ENCODE measurements around the gene PCBP2. TPM values are rescaled to one million over a fixed set of nuclear protein-coding genes. Genes with fewer than 3 reads are reported as not detected.
"Not testable (repeated sequence)": the region's sequence is repeated elsewhere in the genome, so short reads cannot be mapped to it uniquely, and the experiment has no call there.

The PCBP2 gene
- total RNA-seq, 2 donors from 2014 or later, result 763 to 862 TPM

DNA sequence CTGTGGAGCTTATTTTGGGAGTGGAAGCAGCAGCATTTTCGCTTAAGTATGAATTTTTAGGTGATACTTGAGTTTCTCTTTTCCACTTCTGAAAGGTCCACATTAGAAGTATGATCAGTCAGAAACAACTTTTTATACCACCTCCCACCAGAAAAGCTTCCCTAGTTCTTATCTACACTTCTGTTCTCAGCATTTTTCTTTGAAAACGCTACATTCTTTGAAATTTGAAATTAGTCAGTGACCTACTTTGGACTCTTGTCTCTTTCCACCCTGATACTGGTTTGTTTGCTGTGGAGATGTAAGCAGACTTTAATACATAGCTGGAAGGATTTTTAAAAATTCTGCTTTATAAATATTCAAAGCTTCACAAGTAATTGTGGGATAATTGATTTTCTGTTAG is 22.2 kb downstream of the PCBP2 start:
- Mint-ChIP-seq H3K9me3 (no peaks in the 10 kb centered on the region), H3K4me1 (peaks cover 48% of the 10 kb centered on the region), H3K4me3 (peak overlapping the region; percentile 75), H3K36me3 (ENCODE audit: low read depth) (peaks cover 100% of the 10 kb centered on the region), H3K27ac (peak overlapping the region; percentile 92), H3K27me3 (no peaks in the 10 kb centered on the region)
- peak; percentile 65 for ATAC-seq (replicated peaks)

DNA sequence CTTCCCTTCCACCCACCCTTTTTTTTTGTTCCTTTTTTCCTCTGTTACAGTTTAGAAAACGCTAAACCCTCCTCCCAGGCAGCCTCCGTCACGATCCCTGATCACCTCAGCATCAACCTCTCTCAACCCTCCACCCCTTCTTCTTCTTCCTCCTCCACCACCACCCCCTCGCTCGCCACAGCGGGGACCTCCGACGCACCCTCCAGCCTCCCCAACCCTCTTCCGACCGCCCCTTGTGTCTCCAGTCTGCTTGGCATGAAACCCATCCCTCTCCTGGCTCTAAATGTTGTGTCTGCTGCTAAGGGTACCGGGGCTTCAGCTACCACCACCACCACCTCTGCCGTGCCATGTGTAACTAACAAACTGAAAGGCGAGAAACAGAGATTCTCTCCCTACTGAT is 22.9 kb downstream of the PCBP2 start:
- ATAC-seq (replicated peaks), result peak; percentile 56
- Mint-ChIP-seq H3K9me3 (no peaks in the 10 kb centered on the region), H3K4me3 (peak overlapping the region; percentile 75), H3K36me3 (ENCODE audit: low read depth) (peaks cover 100% of the 10 kb centered on the region), H3K4me1 (peaks cover 48% of the 10 kb centered on the region), H3K27ac (peak overlapping the region; percentile 92), H3K27me3 (no peaks in the 10 kb centered on the region)

DNA sequence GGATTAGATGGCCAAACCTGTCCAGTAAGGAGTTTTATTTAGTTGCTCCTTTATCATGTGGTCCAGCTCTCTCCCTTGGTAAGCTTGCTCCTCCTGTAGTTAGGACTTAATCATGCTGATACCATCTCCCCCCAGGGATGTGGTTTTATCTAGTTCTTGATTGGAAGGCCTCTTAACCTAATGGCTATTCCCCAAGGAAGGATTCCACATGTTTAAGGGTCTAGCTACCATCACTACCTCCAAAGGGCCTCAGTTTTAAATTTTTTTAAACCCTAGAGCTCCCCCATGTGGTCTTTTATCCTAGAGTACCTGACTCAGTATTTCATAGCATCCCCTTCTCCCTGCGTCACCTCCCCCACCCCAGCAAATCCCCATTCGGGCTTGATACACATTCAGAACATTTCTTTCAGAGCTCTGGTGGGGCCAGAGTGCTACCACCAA is 24.9 kb downstream of the PCBP2 start:
- Mint-ChIP-seq H3K27me3 (no peaks in the 10 kb centered on the region), H3K4me1 (peaks cover 38% of the 10 kb centered on the region), H3K9me3 (no peaks in the 10 kb centered on the region), H3K36me3 (ENCODE audit: low read depth) (peaks cover 100% of the 10 kb centered on the region), H3K4me3 (no peak overlapping the region), H3K27ac (peak overlapping the region; percentile 85)
- ATAC-seq (replicated peaks), result no peak

DNA sequence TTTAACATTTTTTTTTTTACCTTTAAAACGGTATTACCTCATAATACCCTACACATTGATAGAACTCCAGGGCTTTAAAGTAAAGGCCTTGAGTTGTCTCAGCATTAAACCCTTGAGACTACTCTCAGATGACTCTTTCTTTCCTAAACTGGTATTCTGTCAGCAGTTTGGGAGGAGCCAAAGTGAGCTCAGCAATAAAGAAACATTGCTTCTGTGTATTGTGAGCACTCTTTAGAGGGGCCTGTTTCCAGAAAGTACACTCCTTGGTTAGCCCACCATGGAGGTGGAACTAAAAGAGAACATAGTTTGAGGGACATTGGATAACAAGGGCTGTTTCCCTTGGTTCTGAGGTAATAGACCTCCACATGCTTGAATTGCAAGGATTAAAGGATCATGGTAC is 27.0 kb downstream of the PCBP2 start:
- H3K36me3 Mint-ChIP-seq (ENCODE audit: low read depth), result peaks cover 98% of the 10 kb centered on the region
- ATAC-seq (replicated peaks), result no peak

DNA sequence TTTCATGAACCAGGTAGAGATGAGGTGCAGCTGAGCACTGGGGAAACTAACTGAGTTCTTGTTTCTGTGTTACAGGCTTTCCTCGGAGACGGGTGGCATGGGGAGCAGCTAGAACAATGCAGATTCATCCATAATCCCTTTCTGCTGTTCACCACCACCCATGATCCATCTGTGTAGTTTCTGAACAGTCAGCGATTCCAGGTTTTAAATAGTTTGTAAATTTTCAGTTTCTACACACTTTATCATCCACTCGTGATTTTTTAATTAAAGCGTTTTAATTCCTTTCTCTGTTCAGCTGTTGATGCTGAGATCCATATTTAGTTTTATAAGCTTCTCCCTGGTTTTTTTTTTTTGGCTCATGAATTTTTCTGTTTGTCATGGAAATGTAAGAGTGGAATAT is 27.4 kb downstream of the PCBP2 start:
- Mint-ChIP-seq H3K36me3 (ENCODE audit: low read depth) (peaks cover 98% of the 10 kb centered on the region), H3K27ac (peak overlapping the region; percentile 65), H3K4me1 (peaks cover 22% of the 10 kb centered on the region), H3K27me3 (no peaks in the 10 kb centered on the region), H3K4me3 (no peak overlapping the region), H3K9me3 (no peaks in the 10 kb centered on the region)
- ATAC-seq (replicated peaks), result no peak

More for the DNA sequence above, 27.0 kb downstream of the PCBP2 start:
- Mint-ChIP-seq H3K27ac (peak overlapping the region; percentile 65), H3K27me3 (no peaks in the 10 kb centered on the region), H3K9me3 (no peaks in the 10 kb centered on the region), H3K4me1 (peaks cover 27% of the 10 kb centered on the region), H3K4me3 (no peak overlapping the region)

DNA sequence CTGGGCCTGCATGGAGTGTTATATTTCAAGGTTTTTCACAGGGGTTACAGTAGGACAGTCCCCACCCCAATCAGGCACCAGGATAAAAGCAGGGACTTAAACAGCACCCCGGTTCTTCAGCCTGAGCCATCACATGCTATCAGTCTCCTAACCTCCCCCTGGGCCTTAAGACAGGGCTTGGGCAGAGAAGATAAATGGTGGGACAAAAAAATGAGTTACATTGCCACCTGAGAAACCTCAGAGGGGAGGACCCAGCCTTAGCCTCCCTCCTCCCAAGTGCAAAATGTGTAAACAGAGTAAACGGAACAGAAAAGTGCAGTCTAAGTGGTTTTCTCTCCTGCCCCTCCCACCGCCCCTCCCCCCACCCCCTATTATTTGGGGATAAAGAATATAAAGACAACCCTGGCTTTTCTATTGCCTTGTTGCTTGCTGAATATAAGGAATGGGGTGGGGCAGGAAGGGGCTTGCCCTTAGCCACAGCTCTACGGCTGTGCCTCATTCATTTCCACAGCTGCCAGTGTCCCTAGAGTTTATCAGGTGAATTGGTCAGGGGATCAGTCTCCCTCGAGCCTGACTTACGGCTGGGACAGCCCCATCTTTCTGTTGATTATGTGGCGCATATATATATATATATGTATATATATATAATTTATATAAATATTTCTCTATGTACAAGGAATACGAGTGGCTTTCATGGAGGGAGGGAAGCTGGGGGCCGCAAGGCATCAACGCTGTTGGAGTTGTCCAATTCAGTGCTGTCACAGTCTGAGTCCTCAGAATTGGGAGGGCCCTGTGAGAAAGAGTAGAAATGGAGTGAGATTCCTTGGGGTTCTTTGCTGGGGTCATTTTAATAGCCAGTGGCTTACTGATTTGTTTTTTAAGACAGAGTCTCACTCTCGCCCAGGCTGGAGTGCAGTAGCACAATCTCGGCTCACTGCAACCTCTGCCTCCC is 28.9 kb downstream of the PCBP2 start:
- no peak for ATAC-seq (replicated peaks)
- no peaks in the 10 kb centered on the region for H3K27me3 Mint-ChIP-seq
- peaks cover 12% of the 10 kb centered on the region for H3K4me1 Mint-ChIP-seq
- no peak overlapping the region for H3K27ac Mint-ChIP-seq
- H3K4me3 Mint-ChIP-seq, result no peak overlapping the region
- peaks cover 98% of the 10 kb centered on the region for H3K36me3 Mint-ChIP-seq (ENCODE audit: low read depth)
- no peaks in the 10 kb centered on the region for H3K9me3 Mint-ChIP-seq

DNA sequence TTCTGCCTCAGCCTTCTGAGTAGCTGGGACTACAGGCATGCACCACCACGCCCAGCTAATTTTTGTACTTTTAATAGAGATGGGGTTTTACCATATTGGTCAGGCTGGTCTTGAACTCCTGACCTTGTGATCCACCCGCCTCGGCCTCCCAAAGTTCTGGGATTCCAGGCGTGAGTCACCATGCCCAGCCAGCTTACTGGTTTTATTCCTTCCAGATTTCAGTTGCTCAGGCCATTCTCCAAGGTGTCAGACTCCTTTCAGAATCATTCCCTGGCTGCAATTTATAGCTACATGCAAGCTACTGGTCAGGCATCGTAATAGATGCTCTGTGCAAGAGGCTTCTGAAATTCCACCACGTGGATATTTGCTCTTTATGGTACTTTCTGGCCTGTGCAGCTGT is 29.6 kb downstream of the PCBP2 start:
- not testable (repeated sequence) for ATAC-seq (replicated peaks); H3K27me3 Mint-ChIP-seq; H3K27ac Mint-ChIP-seq; H3K9me3 Mint-ChIP-seq; H3K4me3 Mint-ChIP-seq
- H3K36me3 Mint-ChIP-seq (ENCODE audit: low read depth), result peaks cover 93% of the 10 kb centered on the region
- peaks cover 12% of the 10 kb centered on the region for H3K4me1 Mint-ChIP-seq

DNA sequence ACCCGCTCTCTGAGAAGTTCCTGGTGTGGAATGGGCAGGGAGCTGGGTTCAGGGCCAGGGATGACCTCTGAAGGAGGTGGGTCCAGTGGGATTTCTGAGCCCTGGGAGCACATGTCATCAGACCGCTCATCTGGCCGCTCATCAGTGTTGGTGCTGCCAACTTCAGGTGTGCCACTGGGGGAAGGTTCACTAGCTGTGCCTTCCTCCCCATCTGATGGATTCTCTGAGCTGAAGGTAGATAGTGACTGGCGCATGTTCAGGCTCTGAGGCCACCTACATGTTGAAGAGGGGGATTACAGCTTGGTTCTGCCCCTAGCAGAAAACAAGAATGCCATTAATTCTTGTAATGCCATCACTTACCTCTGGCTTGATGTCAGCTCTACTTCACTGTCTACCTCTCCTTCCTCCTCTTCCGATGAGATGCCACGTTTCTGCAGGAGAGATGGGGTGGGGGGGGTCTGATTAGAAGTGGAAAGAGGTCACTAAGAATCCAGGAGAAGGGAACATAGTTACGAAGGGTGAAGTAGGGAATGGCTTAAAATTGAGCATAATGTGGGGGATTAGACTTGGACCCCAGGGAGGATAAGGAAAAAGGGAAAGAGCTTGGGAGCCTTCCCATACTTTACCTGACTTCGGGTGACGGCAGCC is 30.2 kb downstream of the PCBP2 start:
- ATAC-seq (replicated peaks), result no peak
- no peaks in the 10 kb centered on the region for H3K9me3 Mint-ChIP-seq
- H3K36me3 Mint-ChIP-seq (ENCODE audit: low read depth), result peaks cover 86% of the 10 kb centered on the region
- no peaks in the 10 kb centered on the region for H3K27me3 Mint-ChIP-seq
- no peak overlapping the region for H3K4me3 Mint-ChIP-seq
- peaks cover 6% of the 10 kb centered on the region for H3K4me1 Mint-ChIP-seq
- H3K27ac Mint-ChIP-seq, result no peak overlapping the region

DNA sequence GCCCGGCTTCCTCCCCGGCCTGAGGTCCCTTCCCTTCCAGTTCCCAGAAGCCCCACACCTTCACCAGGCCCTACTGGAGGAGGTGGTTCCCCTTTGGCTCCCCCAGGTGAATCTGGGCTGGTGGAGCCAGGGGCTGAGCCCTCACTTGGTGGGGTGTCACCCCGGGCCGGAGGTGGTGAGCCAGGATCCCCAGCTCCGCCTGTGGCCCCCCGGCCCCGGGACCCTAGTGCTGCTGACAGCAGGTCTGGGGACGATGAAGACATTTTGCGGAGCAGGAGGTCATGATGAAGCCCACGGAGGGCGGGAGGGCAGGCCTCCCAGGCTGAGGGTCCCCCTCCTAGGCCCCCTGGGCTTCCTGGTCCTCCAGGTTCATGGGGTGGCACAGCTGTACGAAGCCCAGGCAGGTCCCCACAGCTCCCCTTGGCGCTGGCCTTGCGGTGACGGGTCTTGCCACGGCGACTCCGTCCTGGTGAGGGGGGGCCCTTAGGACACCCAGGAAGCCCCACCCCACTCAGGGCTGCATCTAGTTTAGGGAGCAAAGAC is 30.8 kb downstream of the PCBP2 start:
- H3K4me1 Mint-ChIP-seq, result peaks cover 4% of the 10 kb centered on the region
- no peaks in the 10 kb centered on the region for H3K27me3 Mint-ChIP-seq
- peak overlapping the region; percentile 72 for H3K27ac Mint-ChIP-seq
- no peak overlapping the region for H3K4me3 Mint-ChIP-seq
- peaks cover 80% of the 10 kb centered on the region for H3K36me3 Mint-ChIP-seq (ENCODE audit: low read depth)
- ATAC-seq (replicated peaks), result no peak
- H3K9me3 Mint-ChIP-seq, result no peaks in the 10 kb centered on the region

DNA sequence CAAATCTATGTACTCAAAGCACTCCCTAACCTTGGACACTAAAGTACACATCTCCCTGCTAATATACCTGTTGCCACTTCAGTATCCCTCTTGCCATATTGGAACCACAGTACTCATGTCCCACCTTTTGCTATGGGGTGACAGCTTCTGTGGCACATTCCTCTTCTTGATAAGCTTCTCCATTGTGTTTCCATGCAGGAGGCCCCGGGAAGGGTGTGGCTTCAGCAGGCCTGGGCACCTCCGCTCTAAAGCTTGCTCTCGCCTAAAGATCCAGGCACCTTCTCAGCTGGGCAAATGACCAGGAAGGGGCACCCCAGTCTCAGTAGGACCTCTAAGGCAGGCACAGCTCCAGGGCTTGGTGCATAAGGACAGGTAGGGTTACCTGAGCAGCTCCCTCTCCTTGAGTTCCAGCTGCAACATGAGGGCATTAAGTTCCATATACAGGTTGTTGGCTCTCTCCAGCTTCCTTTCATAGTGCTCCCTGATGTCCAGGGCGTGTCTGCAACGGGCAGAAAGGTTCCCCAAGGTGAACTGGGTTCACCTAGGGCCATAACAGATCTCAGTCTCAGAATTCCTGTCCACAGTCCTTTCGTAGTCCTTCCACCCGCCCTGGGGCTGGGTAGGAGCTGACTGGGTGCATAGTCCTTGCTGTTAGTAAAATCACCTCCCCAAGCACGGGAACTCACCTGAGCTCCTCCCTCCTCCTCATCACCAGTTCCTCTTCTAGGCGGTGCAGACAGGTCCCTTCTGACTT is 31.5 kb downstream of the PCBP2 start:
- Mint-ChIP-seq H3K4me3 (no peak overlapping the region), H3K4me1 (peaks cover 4% of the 10 kb centered on the region), H3K27ac (peak overlapping the region; percentile 72), H3K27me3 (no peaks in the 10 kb centered on the region), H3K9me3 (no peaks in the 10 kb centered on the region), H3K36me3 (ENCODE audit: low read depth) (peaks cover 73% of the 10 kb centered on the region)
- ATAC-seq (replicated peaks), result peak; percentile 5

DNA sequence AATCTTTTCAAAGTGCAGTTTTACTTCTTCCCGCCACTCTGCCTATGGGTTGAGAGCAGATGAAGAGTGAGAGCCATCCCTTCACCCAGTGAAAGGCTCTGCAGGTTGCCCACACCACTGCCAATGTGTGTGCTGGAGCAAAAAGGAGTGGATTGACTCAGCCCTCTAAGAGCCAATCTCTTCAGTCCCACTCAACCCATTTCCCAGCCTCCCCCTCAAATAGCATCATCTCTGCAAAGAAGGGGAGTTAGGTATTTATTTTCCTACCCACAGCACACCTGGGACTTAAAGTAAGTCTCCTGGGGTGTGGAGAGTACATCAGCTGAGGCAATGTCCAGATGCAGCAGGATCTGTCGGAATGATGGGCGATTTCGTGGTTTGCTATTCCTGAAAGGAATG is 32.1 kb downstream of the PCBP2 start:
- peak overlapping the region; percentile 72 for H3K27ac Mint-ChIP-seq
- ATAC-seq (replicated peaks), result peak; percentile 25
- H3K9me3 Mint-ChIP-seq, result no peaks in the 10 kb centered on the region

DNA sequence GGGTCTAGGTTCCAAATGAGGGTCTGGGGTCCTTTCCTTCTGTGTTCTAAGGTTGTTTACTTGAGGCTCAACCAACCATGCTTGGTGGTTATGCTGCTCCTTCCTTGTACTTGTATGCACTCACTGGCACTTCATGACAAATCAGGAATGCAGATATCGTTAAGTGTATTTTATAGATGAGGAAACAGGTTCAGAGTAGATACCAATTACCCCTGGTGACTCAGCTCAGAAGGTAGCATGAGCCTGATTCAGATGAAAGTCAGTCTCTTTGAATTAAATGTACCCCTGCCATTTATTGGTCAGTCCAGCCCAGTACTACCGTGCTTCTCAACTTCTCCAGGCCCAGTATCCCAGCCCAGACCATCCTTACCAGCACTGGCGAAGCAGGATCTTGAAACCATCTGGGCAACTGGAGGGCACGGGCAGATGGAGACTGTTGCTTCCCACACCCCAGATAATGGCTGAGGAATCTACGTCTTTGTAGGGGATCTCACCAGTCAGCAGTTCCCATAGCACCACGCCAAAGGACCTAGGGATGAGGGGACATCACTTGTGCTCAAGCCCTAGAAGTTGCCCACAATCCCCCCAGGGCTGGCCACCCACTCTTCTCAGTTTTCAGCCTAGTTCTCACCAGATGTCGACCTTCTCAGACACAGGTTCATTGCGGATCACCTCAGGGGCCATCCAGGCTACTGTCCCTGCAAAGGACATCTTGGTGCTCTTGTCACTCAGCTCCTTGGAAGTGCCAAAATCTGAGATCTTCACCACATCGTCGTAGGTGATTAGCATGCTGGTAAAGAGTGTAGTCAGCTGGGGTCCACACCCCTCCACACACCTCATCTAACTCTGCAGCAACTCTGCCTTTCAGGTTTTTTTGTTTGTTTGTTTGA is 33.0 kb downstream of the PCBP2 start:
- Mint-ChIP-seq H3K4me3 (no peak overlapping the region), H3K4me1 (peaks cover 4% of the 10 kb centered on the region), H3K27ac (no peak overlapping the region), H3K27me3 (no peaks in the 10 kb centered on the region), H3K9me3 (no peaks in the 10 kb centered on the region), H3K36me3 (ENCODE audit: low read depth) (peaks cover 58% of the 10 kb centered on the region)
- no peak for ATAC-seq (replicated peaks)

More for the DNA sequence above, 32.1 kb downstream of the PCBP2 start:
- H3K4me3 Mint-ChIP-seq, result no peak overlapping the region
- H3K36me3 Mint-ChIP-seq (ENCODE audit: low read depth), result peaks cover 67% of the 10 kb centered on the region
- H3K27me3 Mint-ChIP-seq, result no peaks in the 10 kb centered on the region
- peaks cover 4% of the 10 kb centered on the region for H3K4me1 Mint-ChIP-seq

DNA sequence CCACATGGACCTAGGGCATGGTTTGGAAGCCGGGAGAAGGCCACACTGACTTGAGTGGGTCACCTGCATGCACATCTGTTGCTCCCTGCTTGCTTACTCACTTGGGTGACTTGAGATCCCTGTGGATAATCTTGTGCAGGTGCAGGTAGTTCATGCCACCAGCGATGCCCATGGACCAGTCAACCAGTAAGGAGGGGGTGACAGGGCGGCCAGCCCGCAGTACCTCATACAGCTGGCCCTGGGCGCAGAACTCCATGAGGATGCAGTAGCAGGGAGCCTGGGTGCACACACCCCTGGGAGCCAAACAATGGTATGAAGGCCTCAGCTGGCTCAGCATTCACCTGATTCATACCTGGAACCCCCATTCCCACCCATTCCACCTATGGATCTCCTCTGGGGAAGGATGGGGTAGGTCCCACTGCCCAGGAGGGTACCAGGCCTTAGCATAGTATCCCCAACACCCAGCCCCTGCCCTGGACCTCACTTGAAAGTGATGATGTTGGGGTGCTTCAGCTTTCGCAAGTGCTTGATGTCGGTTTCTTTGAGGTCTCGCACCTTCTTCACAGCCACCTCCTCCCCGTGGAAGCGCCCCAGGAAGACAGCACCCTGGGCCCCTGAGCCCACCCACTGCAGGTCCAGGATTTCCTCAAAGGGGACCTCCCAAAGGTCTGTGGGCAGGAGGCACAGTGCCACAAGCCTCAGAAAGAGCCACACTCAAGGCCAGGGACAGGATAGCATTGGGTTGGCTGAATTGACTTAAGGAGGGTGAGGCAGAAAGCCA is 34.2 kb downstream of the PCBP2 start:
- no peak overlapping the region for H3K27ac Mint-ChIP-seq
- H3K36me3 Mint-ChIP-seq (ENCODE audit: low read depth), result peaks cover 46% of the 10 kb centered on the region
- no peak overlapping the region for H3K4me3 Mint-ChIP-seq
- no peak for ATAC-seq (replicated peaks)
- no peaks in the 10 kb centered on the region for H3K27me3 Mint-ChIP-seq
- H3K4me1 Mint-ChIP-seq, result peaks cover 4% of the 10 kb centered on the region
- H3K9me3 Mint-ChIP-seq, result no peaks in the 10 kb centered on the region

Data from activated T-helper 17 cell treated with anti-CD3 and anti-CD28 coated beads, Interleukin-2, amount 50 U/mL, for 72 hours (primary cell).